SK-N-DZ (cell line): ENCODE measurements around the gene ABCG4. TPM values are rescaled to one million over a fixed set of nuclear protein-coding genes. Genes with fewer than 3 reads are reported as not detected.
"Not testable (repeated sequence)": the region's sequence is repeated elsewhere in the genome, so short reads cannot be mapped to it uniquely, and the experiment has no call there.

Experiments used
- DNase-seq: peaks from one replicate; pipeline ENCODE4 v3.0.0-alpha.2; 2015; ENCODE audit warnings: low spot score
- polyA plus RNA-seq, 2 experiments: library from polyadenylated mRNA; depleted of rRNA; stranded (reverse); fragments of >200 nt; gene quantifications; 2 replicates each; pipeline ENCODE4 v1.2.3, GENCODE V29; 2014

The ABCG4 gene
- 0.52 and 0.90 TPM in 2 replicates for polyA plus RNA-seq (2014; cell fraction: cytosol; rRNA removed)
- polyA plus RNA-seq (2014; cell fraction: nucleus; rRNA removed), result 2.7 and 5.3 TPM in 2 replicates

GRCh38 chr11:119149018-119149785, at the start of gene ABCG4:
ABCG4 (plus strand) TSS chr11:119149052; CDS start chr11:119149966, 914 bp downstream.
- peak; percentile 41 for DNase-seq

GRCh38 chr11:119099711-119100110, 49.1 kb upstream of the ABCG4 start:
- DNase-seq, result no peak

- DNase-seq, result no peak
Observed at GRCh38 chr11:119100246-119100970, 48.4 kb upstream of the ABCG4 start.

GRCh38 chr11:119100994-119101758, 47.7 kb upstream of the ABCG4 start:
- DNase-seq, result no peak

GRCh38 chr11:119101759-119102423, 47.0 kb upstream of the ABCG4 start, which contains the start of gene DPAGT1:
DPAGT1 (minus strand) TSS chr11:119101853; CDS start chr11:119101655, 198 bp downstream.
- DNase-seq, result peak; percentile 94

GRCh38 chr11:119103161-119103664, 45.6 kb upstream of the ABCG4 start:
- DNase-seq, result not testable (repeated sequence)

- no peak for DNase-seq
Observed at GRCh38 chr11:119103793-119104192, 45.1 kb upstream of the ABCG4 start.

- peak; percentile 79 for DNase-seq
Observed at GRCh38 chr11:119106564-119107537, 42.0 kb upstream of the ABCG4 start, which contains the start of gene C2CD2L. C2CD2L (plus strand) TSS chr11:119107344; CDS start chr11:119107742, 398 bp downstream.

- DNase-seq, result no peak
Observed at GRCh38 chr11:119107538-119108145, 41.2 kb upstream of the ABCG4 start.

- no peak for DNase-seq
Observed at GRCh38 chr11:119108146-119108856, 40.6 kb upstream of the ABCG4 start.

GRCh38 chr11:119108857-119109221, 40.0 kb upstream of the ABCG4 start:
- DNase-seq, result no peak

GRCh38 chr11:119109843-119110242, 39.0 kb upstream of the ABCG4 start:
- DNase-seq, result no peak

GRCh38 chr11:119110439-119110838, 38.4 kb upstream of the ABCG4 start:
- no peak for DNase-seq

GRCh38 chr11:119111361-119111925, 37.4 kb upstream of the ABCG4 start:
- DNase-seq, result no peak

- DNase-seq, result no peak
Observed at GRCh38 chr11:119112314-119113020, 36.4 kb upstream of the ABCG4 start.

- no peak for DNase-seq
Observed at GRCh38 chr11:119113716-119114115, 35.1 kb upstream of the ABCG4 start.

GRCh38 chr11:119114351-119114750, 34.5 kb upstream of the ABCG4 start:
- DNase-seq, result no peak
